Measurements from ENCODE around the gene C18orf54.

- TF ChIP-seq, protein P1, sequence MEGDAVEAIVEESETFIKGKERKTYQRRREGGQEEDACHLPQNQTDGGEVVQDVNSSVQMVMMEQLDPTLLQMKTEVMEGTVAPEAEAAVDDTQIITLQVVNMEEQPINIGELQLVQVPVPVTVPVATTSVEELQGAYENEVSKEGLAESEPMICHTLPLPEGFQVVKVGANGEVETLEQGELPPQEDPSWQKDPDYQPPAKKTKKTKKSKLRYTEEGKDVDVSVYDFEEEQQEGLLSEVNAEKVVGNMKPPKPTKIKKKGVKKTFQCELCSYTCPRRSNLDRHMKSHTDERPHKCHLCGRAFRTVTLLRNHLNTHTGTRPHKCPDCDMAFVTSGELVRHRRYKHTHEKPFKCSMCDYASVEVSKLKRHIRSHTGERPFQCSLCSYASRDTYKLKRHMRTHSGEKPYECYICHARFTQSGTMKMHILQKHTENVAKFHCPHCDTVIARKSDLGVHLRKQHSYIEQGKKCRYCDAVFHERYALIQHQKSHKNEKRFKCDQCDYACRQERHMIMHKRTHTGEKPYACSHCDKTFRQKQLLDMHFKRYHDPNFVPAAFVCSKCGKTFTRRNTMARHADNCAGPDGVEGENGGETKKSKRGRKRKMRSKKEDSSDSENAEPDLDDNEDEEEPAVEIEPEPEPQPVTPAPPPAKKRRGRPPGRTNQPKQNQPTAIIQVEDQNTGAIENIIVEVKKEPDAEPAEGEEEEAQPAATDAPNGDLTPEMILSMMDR (tag by site-specific recombination; IDR thresholded peaks at IDR 0.05) = no peak
- TF ChIP-seq, protein P2, sequence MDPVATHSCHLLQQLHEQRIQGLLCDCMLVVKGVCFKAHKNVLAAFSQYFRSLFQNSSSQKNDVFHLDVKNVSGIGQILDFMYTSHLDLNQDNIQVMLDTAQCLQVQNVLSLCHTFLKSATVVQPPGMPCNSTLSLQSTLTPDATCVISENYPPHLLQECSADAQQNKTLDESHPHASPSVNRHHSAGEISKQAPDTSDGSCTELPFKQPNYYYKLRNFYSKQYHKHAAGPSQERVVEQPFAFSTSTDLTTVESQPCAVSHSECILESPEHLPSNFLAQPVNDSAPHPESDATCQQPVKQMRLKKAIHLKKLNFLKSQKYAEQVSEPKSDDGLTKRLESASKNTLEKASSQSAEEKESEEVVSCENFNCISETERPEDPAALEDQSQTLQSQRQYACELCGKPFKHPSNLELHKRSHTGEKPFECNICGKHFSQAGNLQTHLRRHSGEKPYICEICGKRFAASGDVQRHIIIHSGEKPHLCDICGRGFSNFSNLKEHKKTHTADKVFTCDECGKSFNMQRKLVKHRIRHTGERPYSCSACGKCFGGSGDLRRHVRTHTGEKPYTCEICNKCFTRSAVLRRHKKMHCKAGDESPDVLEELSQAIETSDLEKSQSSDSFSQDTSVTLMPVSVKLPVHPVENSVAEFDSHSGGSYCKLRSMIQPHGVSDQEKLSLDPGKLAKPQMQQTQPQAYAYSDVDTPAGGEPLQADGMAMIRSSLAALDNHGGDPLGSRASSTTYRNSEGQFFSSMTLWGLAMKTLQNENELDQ (tag by site-specific recombination; IDR thresholded peaks at IDR 0.05; ENCODE audit: low read depth) = no peak
Observed at GRCh38 chr18:54411781-54412180, 54.1 kb downstream of the C18orf54 start.

All from HEK293 (cell line).